HG02852 (cell line): Measurements from ENCODE around the gene HHLA2.

Source experiments
- ATAC-seq: cut with Tn5 transposase; IDR thresholded peaks from one replicate; pipeline ENCODE4 v1.9.1; 2021; ENCODE audit warnings: mild to moderate bottlenecking, moderate library complexity; ENCODE audit not compliant: unreplicated experiment

HHLA2 gene

GRCh38 chr3:108297647-108298046, 1.3 kb downstream of the HHLA2 start:
- ATAC-seq = no peak

- no peak for ATAC-seq
These were observed 1.7 kb downstream of the HHLA2 start for GRCh38 chr3:108298056-108298455.

- no peak for ATAC-seq
These were observed 3.9 kb downstream of the HHLA2 start for GRCh38 chr3:108300103-108300849.

- ATAC-seq = peak; percentile 75
These were observed 5.5 kb downstream of the HHLA2 start for GRCh38 chr3:108301695-108302404.

GRCh38 chr3:108302570-108302969, 6.2 kb downstream of the HHLA2 start:
- no peak for ATAC-seq

- ATAC-seq = no peak
These were observed 9.3 kb downstream of the HHLA2 start for GRCh38 chr3:108305484-108306172.

GRCh38 chr3:108311797-108312196, 15.4 kb downstream of the HHLA2 start:
- ATAC-seq = no peak

- ATAC-seq = no peak
These were observed 16.3 kb downstream of the HHLA2 start for GRCh38 chr3:108312656-108313055.

GRCh38 chr3:108315767-108316301, 19.5 kb downstream of the HHLA2 start:
- no peak for ATAC-seq

GRCh38 chr3:108319428-108320082, 23.2 kb downstream of the HHLA2 start:
- ATAC-seq = no peak

- ATAC-seq = no peak
These were observed 24.5 kb downstream of the HHLA2 start for GRCh38 chr3:108320746-108321350.

GRCh38 chr3:108322352-108322751, 26.0 kb downstream of the HHLA2 start:
- no peak for ATAC-seq

GRCh38 chr3:108324177-108324576, 27.8 kb downstream of the HHLA2 start:
- ATAC-seq = no peak

- ATAC-seq = no peak
These were observed 30.8 kb downstream of the HHLA2 start for GRCh38 chr3:108327168-108327567.

GRCh38 chr3:108328821-108329486, 32.6 kb downstream of the HHLA2 start:
- no peak for ATAC-seq

- no peak for ATAC-seq
These were observed 33.2 kb downstream of the HHLA2 start for GRCh38 chr3:108329508-108329907.

GRCh38 chr3:108329947-108330346, 33.6 kb downstream of the HHLA2 start:
- no peak for ATAC-seq

GRCh38 chr3:108331792-108332191, 35.4 kb downstream of the HHLA2 start:
- no peak for ATAC-seq

GRCh38 chr3:108333961-108334360, 37.6 kb downstream of the HHLA2 start:
- no peak for ATAC-seq

GRCh38 chr3:108334701-108335100, 38.4 kb downstream of the HHLA2 start:
- no peak for ATAC-seq
